Activated CD8-positive, alpha-beta memory T cell treated with anti-CD3 and anti-CD28 coated beads for 1 hour (primary cell): Measurements from ENCODE around the gene COASY.

Source experiments
- DNase-seq, 2 donors: peaks; one replicate each; pipeline ENCODE4 v3.0.0-alpha.2; 2020; ENCODE audit warnings: low read depth in 1 of 2; ENCODE audit errors: extremely low read depth in 1 of 2

Gene COASY

DNA sequence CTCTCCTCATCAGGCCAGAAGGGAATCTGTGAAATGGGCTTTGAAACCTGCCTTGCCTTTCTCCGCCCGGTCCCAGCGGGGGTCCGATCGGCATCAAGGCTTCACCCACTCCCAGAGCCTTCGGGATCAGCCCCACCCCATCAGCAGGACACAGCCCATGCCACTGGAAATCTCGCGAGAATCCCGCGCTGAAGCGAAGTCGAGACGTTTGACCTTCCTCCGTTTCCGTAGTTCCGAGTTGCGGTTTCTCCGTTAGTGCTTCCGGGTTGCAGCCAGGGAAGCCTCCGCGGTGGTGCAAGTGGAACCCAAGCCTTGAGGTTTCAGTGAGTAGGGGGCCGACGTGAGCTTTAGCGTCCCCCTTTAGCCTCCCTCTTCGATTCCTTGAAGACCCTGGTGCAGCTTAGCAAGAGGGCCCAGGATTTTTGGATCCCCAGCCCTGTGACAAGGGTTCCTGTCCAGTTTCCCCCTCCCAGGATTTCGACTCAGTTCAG is at the start of gene COASY:
TSS of gene COASY (plus strand) at position 252 of the 491 bp plus-strand sequence. CDS start 475 bp downstream, outside the sequence.
- peak; percentile 81 for DNase-seq

DNA sequence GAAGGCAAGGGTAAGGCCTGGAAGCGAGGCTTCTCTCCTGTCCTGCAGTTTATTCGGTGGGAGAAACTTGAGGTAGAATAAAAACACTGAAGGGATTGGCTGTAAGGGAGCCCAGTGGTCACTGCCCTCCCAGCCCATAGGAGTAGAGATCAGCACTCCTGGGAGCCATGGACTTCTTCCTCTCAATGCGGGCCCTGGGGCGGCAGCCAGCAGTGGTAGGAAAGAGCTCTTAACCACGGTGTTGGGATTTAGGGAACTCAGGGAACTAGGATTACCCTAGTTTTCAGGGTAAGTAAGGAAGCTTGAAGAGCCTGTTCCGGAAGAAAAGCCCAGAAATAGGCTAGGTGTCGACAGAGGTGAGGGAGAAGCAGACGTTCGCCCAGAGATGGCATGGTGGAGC is 49.7 kb upstream of the COASY start:
- DNase-seq, result no peak

DNA sequence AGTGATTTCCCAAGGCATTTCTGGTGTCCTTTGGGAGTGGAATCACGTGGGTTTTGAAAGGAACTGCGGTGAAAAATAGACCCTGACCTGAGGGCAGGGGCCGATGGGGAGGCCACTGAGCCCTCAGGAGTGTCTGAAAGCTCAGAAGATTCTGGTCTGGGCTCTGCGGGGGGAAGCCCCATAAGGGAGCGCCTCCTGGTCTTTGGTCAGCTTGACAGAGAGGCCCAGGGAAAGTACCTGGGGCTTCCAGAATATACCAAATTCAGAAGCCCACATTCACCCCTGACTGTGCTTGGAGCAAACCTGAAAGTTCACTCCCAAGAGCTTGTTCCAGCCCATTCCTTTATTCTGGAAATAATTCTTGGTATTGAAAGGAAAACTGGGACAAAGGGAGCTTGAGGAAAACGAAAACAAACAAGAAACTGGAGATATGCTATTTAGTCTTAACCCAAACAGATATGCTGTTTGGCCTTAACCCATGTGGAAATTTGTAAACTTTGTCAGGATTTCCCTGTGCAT is 49.2 kb upstream of the COASY start:
- DNase-seq, result no peak

DNA sequence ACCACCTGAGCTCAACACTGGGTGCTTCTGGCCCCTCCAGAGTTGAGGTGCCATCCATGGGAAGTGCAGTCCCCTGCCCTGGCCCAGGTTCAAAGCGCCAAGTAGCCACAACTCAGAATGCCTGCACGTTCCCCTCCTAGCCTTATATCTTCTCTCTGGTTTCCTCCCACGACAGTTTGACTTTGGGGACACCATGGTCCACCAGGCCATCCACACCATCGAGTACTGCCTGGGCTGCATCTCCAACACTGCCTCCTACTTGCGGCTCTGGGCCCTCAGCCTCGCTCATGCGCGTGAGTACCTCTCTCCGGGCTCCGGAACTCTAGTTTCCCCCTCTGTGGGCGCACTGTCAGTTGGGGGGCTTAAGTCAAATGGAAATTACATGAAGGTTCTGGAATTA is 48.3 kb upstream of the COASY start:
- no peak for DNase-seq

DNA sequence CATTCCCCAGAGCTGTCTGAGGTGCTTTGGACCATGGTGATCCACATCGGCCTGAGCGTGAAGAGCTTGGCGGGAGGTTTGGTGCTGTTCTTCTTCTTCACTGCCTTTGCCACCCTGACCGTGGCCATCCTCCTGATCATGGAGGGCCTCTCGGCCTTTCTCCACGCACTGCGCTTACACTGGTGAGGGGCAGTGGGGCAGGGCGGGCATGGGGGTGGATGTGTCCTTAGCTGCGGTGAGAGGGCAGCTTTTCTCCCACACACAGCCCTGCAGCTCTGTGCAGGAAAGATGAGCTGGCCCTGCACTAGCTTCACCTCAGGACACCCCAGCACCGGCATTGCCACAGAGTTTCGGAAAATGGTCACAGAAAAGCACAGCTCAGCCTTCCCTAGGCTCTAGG is 47.7 kb upstream of the COASY start:
- no peak for DNase-seq

DNA sequence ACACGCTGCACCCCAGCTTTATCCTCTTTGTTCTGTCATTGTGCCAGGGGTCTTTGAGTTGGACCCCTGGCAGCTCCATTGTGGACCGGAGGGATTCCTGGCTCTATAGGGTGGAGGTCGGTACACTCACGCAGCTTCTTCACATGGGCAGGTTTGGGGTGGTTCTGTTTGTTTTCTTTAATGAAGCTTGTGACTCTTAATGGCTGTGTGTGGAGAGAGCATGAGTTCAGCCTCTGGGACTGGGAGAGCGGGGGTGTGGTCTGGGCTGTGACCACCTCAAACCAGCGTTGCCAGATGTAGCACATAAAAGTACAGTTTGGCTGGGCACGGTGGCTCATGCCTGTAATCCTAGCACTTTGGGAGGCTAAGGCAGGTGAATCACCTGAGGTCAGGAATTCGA is 47.1 kb upstream of the COASY start:
- DNase-seq, result no peak

DNA sequence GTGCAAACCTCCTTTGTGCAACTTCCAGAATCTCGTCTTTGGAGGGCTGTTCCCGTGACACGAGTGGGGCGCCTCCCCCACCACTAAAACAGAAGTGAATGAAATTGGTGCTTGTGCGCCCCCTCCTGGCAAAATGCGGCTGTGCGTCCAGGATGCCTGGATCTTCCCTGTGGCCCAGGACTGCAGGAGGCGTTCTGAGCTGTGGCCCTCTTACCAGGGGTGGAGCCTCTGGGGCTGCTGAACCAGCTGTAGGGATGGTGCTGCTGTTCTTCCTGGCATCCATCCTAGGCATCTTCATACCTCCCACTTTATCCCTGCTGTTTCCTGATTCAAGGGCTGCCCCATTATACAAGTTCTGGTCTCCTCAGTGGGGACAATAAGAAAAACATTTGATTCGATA is 44.4 kb upstream of the COASY start:
- DNase-seq, result peak; percentile 57 to 70

DNA sequence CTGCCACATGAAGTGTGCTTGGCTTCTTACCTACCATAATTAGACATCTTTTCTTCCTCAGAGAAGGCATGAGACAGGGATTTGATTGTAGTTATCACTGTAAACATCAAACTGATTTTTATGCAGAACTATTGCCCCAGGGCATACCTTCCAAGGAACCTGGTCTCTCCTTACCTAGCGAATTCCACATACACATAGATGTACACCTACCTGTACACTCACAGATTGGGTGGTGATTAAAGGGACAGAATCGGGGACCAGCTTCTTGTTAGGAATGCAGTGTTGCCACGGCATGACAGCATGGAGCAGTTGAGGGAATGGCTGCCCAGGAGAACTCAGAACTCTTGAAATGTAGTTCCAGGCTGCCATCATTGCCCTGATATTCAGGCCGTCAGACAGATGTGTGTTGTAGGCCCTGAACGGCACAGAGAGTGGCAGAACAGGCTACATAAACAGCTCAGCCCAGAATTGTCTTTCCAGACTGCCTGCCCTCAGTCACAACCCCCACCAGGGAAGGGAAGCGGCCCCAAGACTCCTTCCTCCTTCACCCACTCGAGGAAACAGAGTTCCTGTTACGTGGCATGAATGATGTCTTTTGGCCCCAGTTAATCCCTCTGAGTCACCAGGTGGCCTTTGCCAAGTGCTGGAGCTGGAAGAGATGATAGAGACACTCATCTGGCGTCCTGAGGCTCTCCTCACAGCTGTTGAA is 43.7 kb upstream of the COASY start:
- no peak for DNase-seq

DNA sequence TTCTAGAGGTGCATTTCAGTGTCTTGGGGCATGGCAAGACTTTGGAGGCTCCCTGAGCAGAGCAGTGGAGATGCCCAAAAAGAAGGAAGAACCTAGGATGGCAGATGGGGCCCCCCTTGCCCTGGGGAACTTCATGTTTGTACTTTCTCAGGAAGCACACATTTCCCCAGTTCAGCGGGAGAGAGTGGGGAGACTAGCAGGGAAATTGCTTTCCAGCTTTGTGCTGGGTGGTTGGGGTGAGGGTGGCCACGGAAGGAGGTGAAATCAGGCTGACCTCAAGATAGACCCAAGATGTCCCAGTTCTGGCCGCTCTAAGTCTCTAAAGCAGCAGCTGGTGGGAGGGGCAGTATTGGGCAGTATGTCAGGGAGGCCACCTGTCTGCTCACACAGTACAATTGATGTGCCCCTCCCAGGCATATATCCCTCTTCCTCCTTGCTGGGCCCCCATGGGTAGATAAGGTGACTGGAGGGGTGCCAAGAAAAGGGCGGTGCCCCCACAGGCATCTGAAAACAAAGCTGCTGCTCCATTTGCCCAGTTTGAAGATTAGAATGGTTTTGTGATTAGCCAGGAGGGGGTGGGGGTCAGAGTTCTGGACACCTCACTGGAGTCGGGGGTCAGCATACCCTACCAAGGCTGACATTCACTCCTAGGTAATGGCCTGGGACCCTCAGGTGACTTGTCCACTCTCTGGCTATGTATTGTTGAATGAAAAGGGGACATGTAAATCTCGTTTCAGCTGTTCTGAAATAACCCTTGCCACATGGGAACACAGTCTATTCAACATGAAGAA is 43.0 kb upstream of the COASY start:
- DNase-seq, result no peak

DNA sequence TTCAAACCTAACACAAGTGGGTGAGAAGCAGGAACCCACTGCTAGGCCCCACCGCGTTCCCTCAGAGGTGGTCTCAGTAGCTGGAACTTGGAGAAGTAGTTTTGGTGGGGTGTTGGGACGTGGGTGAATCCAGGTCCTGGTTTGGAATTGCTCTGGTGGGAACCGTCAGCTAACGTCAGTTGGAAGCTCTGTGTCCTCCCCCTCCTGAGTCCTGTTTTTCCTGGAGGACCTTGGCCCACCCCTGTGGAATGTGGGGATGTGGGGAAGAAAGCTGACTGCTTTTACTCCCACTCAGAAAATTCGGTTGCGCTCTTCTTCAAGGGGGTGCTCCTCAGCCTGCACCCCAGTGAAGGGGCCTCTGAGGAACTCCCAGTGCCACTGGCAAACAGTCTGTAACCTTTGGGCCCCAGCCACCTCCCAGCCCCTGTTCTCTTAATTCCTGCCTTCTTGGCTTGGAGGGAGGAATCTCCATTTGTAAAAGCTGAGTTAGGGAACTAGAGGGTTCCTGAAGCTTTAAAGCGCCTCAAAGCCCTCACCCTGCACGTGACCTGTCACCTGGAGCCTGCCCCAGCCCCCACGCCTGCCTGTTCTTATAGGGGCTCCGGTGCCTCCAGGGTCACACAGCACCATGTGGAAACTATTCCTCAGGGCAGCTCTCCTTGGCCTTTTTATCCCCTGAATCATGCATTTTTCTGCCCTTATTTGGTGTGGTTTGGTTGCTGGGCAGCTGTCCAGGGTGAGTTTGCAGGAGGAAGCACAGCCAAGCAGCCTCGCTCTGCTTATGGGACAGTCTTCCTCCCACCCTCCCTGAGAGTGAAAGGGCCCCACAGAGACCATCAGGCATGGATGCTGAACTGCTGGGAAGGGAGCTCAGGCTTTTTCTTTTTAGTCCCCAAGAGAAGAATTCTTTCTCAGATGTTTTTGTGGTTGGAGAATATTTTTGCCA is 42.1 kb upstream of the COASY start:
- no peak for DNase-seq

DNA sequence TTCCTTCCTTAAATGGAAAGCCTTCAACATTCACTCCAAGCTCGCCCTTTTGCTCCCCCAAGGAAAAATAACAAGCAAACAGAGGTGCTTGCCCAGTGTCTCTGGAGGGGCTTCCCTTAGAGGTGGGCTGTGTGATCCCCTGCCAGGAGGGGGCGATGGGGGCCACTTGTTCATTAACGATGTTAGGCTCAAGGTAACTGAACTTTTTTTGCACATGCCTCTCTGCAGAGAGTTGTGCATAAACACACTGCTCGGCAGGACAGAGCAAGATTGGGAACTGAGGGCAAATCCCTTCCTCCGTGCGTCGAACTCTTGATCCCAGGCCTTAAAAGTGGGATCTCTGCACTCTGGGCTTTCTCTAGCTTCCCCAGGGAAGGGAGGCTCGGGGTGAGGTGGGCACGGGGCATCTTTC is 41.4 kb upstream of the COASY start:
- DNase-seq, result peak in 1 of 2 donors; percentile 18

DNA sequence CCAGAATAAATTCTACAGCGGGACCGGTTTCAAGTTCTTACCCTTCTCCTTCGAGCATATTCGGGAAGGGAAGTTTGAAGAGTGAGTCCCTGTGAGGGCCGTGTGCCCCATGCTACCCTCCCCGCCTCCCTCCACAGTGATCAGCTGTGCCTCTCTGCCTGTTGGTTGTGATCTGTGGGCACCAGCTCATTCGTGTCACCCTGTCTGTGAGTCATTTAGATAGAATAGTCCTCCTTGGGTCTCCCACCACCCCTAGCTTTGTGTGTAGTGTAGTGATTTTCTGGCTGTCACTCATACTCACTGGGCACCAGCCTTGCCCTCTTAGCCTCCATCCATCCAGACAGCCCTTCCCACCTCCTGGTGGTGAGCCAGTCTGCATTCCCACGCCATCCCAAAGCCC is 40.9 kb upstream of the COASY start:
- no peak for DNase-seq

DNA sequence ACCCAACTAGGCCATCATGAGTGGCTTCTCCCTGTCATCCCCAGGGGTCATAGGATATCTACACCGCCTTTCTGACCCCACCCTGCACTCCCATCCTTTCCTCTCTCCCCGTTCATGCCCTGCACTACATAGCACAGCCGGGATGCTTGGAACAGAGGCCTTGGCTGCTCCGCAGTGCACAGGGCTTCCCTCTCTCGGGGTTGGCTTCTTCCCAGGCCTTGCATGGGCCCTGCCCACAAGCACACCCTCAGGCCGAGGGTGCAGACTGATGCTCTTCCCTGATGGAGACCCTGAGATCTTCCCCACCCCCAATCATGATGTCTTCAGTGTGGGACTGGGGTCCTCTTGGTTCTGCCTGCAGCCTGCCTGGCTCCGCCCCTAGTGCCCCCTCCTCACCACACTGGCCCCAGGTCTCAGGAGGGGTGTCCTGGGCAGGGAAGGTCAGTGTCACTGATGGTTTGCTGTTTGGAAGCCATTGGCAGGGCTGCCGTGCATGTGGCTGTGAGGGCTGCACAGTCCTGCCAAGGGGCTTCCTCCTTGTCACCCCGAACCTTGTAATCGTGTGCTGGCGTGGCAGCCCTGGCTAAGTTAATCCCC is 40.2 kb upstream of the COASY start:
- no peak for DNase-seq

DNA sequence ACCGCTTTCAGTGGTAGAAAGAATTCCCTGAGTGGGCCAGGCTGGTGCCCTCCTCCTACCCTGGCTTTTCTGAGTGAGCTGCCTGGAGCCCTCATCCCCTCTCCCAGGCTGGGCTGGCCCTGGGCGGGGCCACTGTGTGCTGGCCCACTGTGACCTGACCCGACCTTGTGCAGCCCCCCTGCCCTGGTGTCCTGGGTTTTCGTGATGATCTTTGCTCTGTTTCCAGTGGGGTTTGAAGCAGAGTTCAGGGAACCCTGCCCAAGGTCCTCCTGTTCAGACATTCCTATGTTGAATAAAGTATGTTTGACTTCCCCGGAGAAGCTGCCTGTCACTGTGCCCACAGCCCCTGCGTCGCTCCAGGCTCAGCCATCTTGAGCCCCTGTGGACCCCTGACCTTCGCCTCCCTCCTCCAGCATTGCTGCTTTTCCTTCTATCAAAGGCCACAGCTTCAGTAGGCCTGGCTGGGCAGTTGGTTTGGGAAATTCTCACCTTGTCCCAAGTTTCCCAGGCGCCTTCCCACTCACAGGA is 39.6 kb upstream of the COASY start:
- no peak for DNase-seq

DNA sequence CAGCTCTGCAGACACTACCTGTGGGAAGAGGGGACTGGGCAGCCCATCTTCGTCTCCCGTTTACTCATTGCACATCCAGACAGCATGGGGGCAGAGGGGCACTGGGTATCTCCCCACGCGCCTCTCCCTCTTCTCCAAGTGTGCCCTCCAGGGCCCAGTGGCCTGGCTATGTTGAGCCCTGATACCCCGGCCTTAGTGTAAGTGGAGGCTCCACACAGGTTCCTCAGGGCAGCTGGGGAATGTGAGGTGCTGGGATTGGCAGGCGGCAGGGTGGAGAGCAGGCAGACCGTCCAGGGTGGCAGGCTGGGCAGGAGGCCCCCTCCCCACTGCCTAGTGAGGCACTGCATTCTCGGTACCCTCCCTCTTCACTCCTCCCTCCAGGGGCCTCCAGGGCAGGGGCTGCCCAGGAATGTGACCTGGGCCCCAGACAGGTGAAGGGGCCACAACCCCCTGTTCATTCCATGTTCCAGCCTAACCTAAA is 39.1 kb upstream of the COASY start:
- no peak for DNase-seq

DNA sequence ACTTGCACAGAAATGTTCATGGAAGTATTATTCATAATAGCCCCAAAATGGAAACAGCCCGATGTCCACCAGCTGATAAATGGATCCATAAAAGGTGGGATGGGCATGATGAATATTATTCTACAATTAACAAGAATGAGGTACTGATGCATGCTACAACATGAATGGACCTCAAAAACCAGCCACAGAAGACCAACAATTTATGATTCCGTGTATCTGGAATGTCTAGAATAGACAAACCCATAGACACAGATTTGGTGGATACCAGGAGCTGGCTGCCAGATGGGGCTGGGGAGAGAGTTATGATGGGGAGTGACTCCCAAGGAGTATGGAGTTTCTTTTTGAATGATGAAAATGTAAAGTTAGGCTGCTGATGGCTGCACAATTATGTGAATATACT is 36.7 kb upstream of the COASY start:
- DNase-seq, result no peak

DNA sequence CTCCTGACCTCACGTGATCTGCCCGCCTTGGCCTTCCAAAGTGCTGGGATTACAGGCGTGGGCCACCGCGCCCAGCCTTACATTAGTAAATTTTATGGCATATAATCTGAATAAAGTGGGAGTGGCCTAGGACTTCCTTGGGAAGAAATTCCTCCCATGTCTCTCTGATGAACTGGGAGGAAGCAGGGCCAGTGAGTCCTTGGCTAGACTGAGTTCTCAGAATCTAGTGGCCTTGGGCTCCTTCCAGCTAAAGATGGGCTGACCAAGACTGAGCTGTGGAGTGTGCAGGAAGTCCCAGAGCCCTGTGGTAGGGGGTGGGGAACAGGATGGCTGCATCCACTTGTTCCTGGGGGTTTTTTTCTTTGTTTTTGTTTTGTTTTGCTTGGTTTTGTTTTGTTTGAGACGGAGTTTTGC is 35.9 kb upstream of the COASY start:
- DNase-seq, result no peak

DNA sequence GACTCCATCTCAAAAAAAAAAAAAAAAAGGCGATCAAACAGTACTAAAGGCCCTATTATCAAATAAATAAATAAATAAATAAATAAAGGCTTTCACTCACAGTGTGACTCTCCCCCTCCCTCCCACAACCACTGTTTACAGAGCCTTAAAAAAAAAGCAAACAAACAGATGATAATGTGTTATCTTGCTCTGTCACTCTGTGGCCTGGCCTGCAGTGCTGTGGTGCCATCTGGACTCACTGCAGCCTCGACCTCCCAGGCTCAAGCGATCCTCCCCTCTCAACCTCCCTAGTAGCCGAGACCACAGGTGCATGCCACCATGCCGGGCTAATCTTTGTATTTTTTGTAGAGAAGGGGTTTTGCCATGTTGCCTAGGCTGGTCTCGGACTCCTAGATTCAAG is 34.0 kb upstream of the COASY start:
- no peak for DNase-seq

DNA sequence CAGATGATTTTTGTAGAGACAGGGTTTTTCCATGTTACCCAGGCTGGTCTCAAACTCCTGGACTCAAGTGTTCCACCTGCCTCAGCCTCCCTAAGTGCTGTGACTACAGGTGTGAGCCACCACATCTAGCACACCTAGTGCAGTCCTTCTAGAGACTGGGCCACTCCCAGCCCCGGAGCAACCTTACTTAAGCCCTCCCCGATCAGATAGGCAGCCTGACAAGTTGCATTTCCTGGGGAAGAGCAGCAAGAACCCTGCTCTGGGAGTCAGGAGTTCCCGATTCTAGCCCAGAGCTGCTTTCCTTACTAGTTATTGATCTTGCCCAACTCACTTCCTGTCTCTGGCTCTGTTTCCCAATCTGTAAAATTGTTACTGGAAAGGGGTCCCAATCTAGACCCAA is 32.9 kb upstream of the COASY start:
- DNase-seq, result no peak

DNA sequence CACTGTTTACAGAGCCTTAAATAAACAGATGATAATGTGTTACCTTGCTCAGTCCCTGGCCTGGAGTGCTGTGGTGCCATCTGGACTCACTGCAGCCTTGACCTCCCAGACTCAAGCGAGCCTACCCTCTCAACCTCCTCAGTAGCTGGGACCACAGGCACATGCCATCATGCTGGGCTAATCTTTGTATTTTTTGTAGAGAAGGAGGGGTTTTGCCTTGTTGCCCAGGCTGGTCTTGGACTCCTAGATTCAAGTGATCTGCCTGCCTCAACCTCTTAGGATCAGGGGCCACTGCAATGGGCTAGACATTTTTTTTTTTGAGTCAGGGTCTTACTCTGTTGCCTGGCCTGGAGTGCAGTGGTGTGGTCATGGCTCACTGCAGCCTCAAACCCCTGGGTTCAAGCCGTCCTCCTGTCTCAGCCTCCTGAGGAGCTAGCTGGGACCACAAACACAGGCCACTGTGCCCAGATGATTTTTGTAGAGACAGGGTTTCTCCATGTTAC is 30.9 kb upstream of the COASY start:
- DNase-seq, result no peak
